GM06990 (cell line): ENCODE data around the gene USHBP1.
A peak's percentile ranks its signal among the peaks of the same experiment; 100 is the strongest.

ENCODE experiments used
- DNase-seq: peaks from one replicate; pipeline ENCODE4 v3.0.0-alpha.2; 2011; ENCODE audit not compliant: insufficient read length; ENCODE audit errors: extremely low read depth
- H3K27me3 ChIP-seq: replicated peaks from 2 replicates; pipeline ENCODE4 v1.6.0; 2011; ENCODE audit warnings: low read length; ENCODE audit not compliant: control insufficient read depth, insufficient read depth
- H3K36me3 ChIP-seq: 2 replicates; pipeline ENCODE4 v1.5.1; 2011; ENCODE audit warnings: low read length; ENCODE audit not compliant: control insufficient read depth, insufficient read depth
- H3K4me3 ChIP-seq: replicated peaks from 2 replicates; pipeline ENCODE4 v1.5.1; 2011; ENCODE audit warnings: low read depth, mild to moderate bottlenecking, control low read depth, low read length
- TF ChIP-seq, protein P1 (sequence below): IDR thresholded peaks from 2 replicates; pipeline ENCODE4 v1.5.1; 2011; ENCODE audit warnings: low read length, control low read depth, mild to moderate bottlenecking, inconsistent platforms; ENCODE audit not compliant: insufficient read depth, poor library complexity, severe bottlenecking

USHBP1 gene

DNA sequence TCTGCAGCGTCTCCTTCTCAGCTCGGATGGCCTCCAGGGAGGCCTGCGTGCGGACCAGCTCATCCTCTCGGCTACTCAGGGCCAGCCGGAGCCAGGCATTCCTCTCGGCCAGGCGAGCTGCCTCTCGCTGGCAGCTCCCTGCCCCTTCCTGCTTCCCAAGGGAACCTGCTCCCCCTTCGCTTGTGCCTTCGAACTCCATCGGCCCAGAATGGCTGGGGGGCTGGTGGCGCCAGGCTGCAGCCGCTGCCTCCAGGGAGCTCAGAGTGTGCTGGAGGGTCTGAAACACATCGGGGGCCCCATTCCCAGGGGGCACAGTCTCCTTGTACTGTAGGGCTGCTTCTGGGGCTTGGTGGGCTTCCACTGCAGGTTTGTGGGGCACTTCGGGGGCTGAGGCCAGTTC is 2.0 kb downstream of the USHBP1 start:
- DNase-seq, result no peak
- Histone ChIP-seq H3K4me3 (no peak overlapping the region), H3K36me3 (no peaks in the 10 kb centered on the region), H3K27me3 (no peaks in the 10 kb centered on the region)
- TF ChIP-seq, protein P1, sequence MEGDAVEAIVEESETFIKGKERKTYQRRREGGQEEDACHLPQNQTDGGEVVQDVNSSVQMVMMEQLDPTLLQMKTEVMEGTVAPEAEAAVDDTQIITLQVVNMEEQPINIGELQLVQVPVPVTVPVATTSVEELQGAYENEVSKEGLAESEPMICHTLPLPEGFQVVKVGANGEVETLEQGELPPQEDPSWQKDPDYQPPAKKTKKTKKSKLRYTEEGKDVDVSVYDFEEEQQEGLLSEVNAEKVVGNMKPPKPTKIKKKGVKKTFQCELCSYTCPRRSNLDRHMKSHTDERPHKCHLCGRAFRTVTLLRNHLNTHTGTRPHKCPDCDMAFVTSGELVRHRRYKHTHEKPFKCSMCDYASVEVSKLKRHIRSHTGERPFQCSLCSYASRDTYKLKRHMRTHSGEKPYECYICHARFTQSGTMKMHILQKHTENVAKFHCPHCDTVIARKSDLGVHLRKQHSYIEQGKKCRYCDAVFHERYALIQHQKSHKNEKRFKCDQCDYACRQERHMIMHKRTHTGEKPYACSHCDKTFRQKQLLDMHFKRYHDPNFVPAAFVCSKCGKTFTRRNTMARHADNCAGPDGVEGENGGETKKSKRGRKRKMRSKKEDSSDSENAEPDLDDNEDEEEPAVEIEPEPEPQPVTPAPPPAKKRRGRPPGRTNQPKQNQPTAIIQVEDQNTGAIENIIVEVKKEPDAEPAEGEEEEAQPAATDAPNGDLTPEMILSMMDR, result no peak

DNA sequence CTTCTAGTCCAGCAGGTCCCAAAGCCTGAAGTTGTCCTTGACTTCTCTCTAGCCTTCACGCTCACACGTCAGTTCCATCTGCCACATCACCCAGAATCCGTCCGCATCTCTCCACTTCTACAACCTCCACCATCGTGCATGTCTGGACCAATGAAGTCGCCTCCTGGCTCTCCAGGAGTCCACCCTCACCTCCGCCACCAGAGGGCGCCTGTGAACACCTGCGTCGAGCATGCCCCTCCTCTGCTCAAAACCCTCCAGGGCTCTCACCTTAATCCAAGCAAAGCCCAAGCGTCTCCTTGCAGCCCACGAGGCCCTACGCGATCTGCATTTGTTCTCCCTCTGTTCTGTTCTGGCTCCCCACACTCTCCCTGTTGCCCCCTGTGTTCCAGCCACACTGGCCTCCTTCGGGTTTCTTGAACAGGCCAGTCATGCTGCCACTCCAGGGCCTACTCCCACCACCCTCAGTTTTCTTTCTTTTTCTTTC is 3.7 kb downstream of the USHBP1 start:
- DNase-seq, result peak; percentile 83
- Histone ChIP-seq H3K27me3 (no peaks in the 10 kb centered on the region), H3K36me3 (no peaks in the 10 kb centered on the region), H3K4me3 (no peak overlapping the region)
- TF ChIP-seq, protein P1, result peak; percentile 94

DNA sequence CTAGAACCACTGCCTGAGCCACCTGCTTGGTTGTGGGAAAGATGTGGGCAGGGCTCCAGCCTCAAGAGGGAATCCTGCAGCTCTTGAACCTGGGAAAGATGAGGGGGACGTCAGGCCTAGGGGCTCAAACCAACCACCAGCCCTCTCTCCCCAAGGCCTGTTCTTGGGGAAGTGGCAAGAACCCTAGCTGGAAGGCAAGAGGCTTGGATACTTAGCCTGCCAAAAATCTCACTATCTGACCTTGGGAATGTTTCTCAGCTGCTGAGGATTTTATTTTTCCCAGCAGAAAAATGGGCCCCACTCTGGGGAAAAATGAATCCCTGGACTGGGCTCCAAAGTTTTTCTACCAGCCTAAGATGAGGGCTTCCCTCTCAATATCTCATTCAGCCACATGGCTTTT is 4.6 kb downstream of the USHBP1 start:
- TF ChIP-seq, protein P1, result no peak
- DNase-seq, result no peak
- Histone ChIP-seq H3K27me3 (no peaks in the 10 kb centered on the region), H3K4me3 (no peak overlapping the region), H3K36me3 (no peaks in the 10 kb centered on the region)

DNA sequence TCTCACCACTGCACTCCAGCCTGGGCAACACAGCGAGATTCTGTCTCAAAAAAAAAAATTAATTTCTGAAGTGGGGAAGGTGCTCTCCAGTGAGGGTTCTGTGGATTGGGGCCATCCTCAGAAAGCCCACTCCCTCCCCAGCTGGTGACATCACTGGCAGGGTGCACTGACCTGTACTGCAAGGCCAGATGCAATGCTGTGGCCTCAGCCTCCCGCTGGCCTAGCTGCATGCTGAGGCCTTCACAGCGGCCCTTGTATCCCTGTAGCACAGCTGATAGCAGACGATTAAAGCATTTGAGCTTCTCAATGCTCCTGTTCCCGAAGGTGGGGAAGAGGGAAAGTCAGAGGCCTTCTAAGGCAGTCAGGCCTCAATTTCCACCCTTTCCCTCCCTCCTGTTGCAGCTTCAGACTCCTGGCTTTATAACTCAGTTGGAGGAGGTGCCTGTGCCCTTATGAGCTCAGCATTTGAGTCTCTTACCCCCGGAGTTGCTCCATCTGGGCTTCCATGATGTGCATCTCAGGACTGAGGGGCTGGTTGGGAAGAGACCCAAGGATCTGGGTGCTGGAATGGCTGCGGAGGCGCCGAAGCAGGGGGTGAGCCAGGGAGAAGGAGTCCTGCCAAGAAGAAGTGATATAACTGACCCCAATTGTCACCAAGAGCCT is 5.3 kb downstream of the USHBP1 start:
- no peaks in the 10 kb centered on the region for H3K27me3 ChIP-seq
- no peak for DNase-seq
- TF ChIP-seq, protein P1, result no peak
- H3K36me3 ChIP-seq, result no peaks in the 10 kb centered on the region
- no peak overlapping the region for H3K4me3 ChIP-seq

DNA sequence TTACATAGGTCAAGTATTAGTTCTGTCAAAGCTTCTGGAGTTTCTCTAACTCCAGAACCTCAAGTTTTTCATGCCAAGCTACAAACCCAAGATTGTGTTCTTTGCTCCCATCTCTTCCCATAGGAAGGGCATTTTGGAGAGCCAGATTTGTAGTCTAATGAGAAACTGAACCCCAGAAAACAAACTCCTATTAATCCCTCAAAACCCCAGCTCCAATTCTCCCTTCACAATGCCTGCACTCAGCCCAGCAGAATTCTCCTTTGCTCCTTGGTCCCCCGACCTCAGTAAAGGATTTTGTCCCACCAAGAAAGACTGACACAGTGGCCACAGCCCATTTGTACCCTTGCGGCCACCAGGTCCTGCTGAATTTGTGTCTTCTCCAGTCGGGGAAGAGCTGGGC is 8.4 kb downstream of the USHBP1 start:
- TF ChIP-seq, protein P1, result no peak
- Histone ChIP-seq H3K27me3 (no peaks in the 10 kb centered on the region), H3K4me3 (no peak overlapping the region), H3K36me3 (no peaks in the 10 kb centered on the region)
- DNase-seq, result no peak
